ENCODE results near the gene DCDC2C. TPM values are rescaled to one million over a fixed set of nuclear protein-coding genes. Genes with fewer than 3 reads are reported as not detected.

Gene DCDC2C
- total RNA-seq, 3 donors from 2014 or later = 0.35 TPM; not detected in 2

GRCh38 chr2:3670376-3670775, 33.0 kb upstream of the DCDC2C start:
- TF ChIP-seq CTCF (IDR thresholded peaks at IDR 0.05) = no peak
- no peaks in the 10 kb centered on the region for H3K9me3 ChIP-seq
- no peaks in the 10 kb centered on the region for H3K4me1 ChIP-seq (ENCODE audit: low read depth)
- no peak overlapping the region for H3K4me3 ChIP-seq
- ATAC-seq (no peak), DNase-seq (no peak)
- H3K36me3 ChIP-seq (ENCODE audit: low read depth) = no peaks in the 10 kb centered on the region
- intact Hi-C loops (cut with DNase I, micrococcal nuclease) = no loop called here

GRCh38 chr2:3670941-3671340, 32.4 kb upstream of the DCDC2C start:
- no peak overlapping the region for H3K4me3 ChIP-seq
- intact Hi-C loops (cut with DNase I, micrococcal nuclease) = no loop called here
- no peak for TF ChIP-seq CTCF (IDR thresholded peaks at IDR 0.05)
- DNase-seq = no peak
- no peaks in the 10 kb centered on the region for H3K4me1 ChIP-seq (ENCODE audit: low read depth)
- no peaks in the 10 kb centered on the region for H3K9me3 ChIP-seq
- ATAC-seq = no peak
- no peaks in the 10 kb centered on the region for H3K36me3 ChIP-seq (ENCODE audit: low read depth)

GRCh38 chr2:3672861-3673678, 30.3 kb upstream of the DCDC2C start:
- no peak for TF ChIP-seq CTCF (IDR thresholded peaks at IDR 0.05)
- DNase-seq (no peak), ATAC-seq (no peak)
- no peaks in the 10 kb centered on the region for H3K36me3 ChIP-seq (ENCODE audit: low read depth)
- intact Hi-C loops (cut with DNase I, micrococcal nuclease) = no loop called here
- no peaks in the 10 kb centered on the region for H3K4me1 ChIP-seq (ENCODE audit: low read depth)
- H3K4me3 ChIP-seq = no peak overlapping the region
- no peaks in the 10 kb centered on the region for H3K9me3 ChIP-seq

- DNase-seq (no peak), ATAC-seq (no peak)
- H3K4me1 ChIP-seq (ENCODE audit: low read depth) = no peaks in the 10 kb centered on the region
- no peak for TF ChIP-seq CTCF (IDR thresholded peaks at IDR 0.05)
- H3K4me3 ChIP-seq = no peak overlapping the region
- H3K9me3 ChIP-seq = no peaks in the 10 kb centered on the region
- H3K36me3 ChIP-seq (ENCODE audit: low read depth) = no peaks in the 10 kb centered on the region
- intact Hi-C loops (cut with DNase I, micrococcal nuclease) = no loop called here
These were observed 29.1 kb upstream of the DCDC2C start for GRCh38 chr2:3674066-3674845.

GRCh38 chr2:3675687-3676086, 27.7 kb upstream of the DCDC2C start:
- DNase-seq (no peak), ATAC-seq (no peak)
- Histone ChIP-seq H3K4me3 (no peak overlapping the region), H3K36me3 (ENCODE audit: low read depth) (no peaks in the 10 kb centered on the region), H3K9me3 (no peaks in the 10 kb centered on the region), H3K4me1 (ENCODE audit: low read depth) (no peaks in the 10 kb centered on the region)
- intact Hi-C loops (cut with DNase I, micrococcal nuclease) = no loop called here
- TF ChIP-seq CTCF (IDR thresholded peaks at IDR 0.05) = no peak
